DMS153 treated with DMSO at 0.1 percent for 48 hours (cell line): ENCODE data around the gene TRIM44.
"Not testable (repeated sequence)": the region's sequence is repeated elsewhere in the genome, so short reads cannot be mapped to it uniquely, and the experiment has no call there.

Source experiments
- DNase-seq: peaks from one replicate; lab custom pipeline; 2025; ENCODE audit not compliant: unreplicated experiment; lab: John Stamatoyannopoulos, UW

The TRIM44 gene

DNA sequence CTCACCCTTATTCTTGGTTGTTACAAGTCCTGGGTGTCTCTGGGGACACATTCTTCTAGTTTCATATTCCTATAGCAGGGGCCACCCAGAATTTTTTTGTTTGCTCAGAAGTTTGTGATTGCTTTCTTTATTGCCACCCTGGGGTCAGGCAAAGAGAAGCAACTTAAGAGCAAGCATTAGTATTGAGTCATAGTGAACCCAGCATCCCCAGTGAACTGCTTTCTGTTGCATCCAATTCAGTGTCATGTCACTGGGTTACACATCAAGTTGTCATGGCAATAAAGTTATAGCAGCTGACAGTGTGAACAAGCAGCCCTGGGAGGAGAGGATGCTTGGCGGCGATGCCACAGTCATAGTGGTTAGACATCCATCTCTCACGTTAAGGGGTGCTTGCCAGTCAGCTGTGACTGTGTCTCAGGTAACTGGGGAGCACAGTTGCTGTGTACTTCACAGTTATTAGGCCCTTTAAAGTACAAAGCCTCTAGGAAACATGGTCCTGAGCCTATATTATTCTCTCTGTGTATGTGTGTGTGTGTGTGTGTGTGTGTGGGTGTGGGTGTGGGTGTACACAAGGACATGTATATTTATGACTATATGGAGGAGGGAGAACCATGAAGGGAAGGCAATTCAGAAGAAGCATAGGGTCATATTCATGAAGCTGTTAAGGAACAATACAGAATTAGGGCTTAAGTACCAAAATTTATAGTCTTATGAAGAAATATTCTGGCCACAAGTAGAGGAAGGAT, 52.5 kb downstream of the TRIM44 start:
- no peak for DNase-seq

DNA sequence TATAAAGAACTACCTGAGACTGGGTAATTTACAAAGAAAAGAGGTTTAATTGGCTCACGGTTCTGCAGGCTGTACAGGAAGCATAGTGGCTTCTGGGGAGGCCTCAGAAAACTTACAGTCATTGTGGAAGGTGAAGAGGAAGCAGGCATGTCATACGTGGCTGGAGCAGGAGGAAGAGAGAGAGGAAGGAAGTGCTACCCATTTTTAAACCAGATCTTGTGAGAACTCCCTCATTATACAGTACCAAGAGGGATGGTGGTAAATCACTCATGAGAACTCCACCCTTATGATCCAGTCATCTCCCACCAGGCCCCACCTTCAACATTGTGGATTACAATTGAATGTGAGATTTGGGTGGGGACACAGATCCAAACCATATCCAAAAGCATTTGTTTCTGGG, 53.1 kb downstream of the TRIM44 start:
- not testable (repeated sequence) for DNase-seq

DNA sequence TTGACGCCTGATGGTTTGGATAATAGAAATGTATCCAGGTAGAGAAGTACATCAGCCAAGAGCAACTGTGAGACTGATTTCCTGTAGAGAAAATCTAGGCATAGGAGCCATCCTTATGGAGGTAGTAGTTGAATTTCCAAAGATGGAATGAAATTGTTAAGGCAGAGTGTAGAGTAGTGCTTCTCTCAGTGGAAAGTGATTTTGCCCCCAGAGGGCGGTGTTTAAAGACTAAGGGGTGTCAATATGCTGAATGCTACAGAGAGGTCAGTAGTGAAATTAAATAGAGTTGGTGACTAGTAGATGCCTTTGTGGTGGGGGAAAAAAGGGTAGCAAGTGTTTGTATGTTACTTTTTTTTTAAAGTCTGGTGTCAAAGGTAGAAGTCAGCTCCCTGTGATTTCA, 54.5 kb downstream of the TRIM44 start:
- DNase-seq: no peak

DNA sequence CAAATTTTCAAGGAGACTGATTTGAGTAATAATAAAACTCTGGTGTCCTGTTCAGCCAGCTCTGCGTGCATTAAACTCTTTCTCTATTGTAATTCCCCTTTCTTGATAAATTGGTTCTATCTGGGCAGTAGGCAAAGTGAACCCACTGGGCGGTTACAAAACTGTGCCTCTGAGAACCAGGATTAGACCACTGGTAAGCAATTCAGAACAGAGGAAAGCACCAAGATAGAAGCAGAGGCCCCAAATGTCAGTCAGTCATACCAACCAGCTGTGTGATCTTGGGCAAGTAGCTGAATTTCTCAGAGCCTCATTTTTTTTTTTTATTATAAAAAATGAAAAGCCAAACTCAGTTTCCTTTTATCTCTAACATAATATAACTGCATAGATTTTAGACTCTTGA, 54.9 kb downstream of the TRIM44 start:
- DNase-seq: no peak

DNA sequence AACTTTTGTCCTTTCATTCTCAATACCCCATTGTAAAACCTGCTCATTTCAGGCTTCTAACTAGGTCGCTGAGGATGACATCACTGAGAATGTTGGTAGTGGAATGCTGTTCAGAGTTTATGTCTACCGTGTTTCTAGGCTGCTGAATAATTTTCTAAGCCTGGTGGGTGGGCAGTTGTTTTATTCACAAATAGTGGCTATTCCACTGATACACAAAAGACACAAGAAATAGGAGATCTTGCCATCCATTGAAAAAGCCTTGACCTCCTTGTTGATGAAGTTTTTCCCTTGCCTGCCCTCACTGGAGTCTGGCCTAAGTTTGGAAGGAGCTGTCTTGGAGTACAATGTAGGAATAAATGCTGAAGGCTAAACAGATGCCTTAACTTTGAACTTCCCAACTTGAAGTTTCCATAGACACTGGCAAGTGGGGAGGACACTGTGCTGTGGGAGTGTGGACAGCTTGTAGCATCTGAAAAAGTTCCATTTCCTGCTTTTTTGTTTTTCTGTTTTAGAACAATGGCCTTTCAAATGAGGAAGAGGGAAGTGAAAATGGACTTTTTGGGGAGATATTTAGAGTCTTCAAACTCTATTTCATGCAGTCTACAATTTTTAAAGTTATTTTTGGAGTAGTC, 59.2 kb downstream of the TRIM44 start:
- DNase-seq: no peak

DNA sequence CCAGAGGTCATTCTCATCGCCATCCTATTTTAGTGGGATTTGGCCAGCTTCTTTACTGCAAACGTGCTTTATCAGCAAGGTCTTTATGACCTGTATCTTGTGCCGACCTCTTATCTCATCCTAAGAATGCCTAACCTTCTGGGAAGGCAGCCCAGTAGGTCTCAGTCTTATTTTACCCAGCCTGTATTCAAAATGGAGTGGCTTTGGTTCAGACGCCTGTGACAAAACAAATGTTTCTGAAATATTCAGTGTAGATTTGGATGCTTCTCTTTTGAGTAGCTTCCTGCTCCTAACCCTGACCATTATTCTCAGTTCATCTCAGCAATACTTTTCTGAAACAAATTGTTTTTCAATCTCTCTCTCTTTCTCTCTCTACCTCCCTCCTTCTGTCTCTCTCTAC, 60.1 kb downstream of the TRIM44 start:
- no peak for DNase-seq

DNA sequence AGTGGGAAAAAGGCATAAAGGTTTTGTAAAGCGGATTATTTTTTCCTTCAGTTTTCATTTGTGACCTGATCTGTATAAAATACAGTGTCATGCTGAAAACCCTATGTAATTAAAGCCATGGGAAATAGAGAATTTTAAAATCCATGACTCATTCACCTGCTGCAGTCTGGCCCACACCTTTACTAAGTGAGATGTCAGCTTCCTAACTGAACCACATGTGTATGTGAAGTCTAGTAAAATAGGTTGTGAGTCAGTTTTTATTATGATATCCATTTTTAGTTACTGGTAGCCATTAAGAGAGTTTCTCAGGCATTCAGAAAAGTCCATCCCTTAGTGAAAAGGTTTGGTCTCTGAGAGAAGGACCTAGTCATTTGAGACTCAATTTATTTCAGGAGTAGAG, 60.9 kb downstream of the TRIM44 start:
- DNase-seq: no peak

DNA sequence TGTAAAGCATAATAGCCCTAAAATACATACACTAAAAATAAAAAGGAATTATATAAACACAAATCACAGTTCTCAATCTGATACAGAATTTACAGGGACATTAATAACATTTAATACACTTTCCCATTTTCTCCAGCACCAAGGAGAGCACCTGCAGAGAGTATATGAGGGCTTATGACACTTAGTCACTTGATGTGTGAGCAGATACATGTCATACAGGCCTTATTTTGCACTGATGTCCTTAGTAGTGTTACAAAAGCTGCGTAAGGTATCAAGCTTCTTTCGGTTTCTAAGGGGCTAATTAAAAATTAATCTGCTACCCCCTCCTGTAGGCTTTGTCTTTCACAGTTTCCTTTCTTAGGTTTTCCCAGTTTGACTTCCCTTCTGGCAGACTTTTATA, 61.3 kb downstream of the TRIM44 start:
- DNase-seq: no peak

DNA sequence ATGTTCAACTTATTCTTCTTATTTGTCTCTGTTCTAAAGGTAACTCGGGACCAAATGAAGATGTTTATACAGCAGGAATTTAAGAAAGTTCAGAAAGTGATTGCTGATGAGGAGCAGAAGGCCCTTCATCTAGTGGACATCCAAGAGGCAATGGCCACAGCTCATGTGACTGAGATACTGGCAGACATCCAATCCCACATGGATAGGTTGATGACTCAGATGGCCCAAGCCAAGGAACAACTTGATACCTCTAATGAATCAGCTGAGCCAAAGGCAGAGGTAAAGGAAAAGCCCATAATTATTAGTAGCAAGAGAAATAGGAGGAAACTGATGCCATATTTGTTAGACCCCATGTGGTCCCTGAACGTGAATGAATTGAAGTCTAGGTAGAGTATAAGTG, 63.3 kb downstream of the TRIM44 start:
- no peak for DNase-seq

DNA sequence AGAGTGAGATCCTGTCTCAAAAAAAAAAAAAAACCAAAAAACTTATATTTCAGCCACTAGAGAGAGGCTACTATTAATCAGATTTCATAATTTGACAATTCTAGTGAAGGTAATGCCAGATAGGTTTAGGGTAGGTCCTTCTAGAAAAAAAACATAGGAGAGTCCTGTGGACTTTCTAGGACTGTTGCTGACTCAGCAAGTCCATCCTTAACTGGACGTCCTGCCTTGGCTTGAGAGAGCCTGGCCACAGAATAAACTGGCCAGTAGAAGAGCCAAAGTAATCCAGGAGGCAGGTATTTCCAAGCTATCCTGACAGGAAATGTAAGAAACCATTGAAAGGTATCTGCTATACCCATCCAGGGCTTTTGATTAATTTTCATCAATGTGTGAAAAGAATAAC, 64.6 kb downstream of the TRIM44 start:
- DNase-seq: no peak

DNA sequence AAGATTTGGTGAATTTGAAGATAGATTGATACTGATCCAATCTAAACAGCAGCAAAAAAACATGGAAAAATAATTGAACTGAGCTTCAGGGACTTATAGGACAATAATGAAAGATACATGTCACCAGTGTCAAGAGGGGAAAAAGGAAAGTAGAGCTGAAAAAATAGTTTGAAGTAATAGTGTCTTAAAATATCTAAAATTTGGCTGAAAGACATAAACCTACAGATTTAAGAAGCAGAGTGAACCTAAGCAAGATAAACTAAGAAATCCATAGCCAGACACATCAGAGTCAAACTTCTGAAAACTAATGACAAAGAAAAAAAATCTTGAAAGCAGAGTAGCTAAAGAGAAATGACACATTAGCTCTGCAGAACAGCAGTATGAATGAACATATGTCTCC, 67.7 kb downstream of the TRIM44 start:
- no peak for DNase-seq

DNA sequence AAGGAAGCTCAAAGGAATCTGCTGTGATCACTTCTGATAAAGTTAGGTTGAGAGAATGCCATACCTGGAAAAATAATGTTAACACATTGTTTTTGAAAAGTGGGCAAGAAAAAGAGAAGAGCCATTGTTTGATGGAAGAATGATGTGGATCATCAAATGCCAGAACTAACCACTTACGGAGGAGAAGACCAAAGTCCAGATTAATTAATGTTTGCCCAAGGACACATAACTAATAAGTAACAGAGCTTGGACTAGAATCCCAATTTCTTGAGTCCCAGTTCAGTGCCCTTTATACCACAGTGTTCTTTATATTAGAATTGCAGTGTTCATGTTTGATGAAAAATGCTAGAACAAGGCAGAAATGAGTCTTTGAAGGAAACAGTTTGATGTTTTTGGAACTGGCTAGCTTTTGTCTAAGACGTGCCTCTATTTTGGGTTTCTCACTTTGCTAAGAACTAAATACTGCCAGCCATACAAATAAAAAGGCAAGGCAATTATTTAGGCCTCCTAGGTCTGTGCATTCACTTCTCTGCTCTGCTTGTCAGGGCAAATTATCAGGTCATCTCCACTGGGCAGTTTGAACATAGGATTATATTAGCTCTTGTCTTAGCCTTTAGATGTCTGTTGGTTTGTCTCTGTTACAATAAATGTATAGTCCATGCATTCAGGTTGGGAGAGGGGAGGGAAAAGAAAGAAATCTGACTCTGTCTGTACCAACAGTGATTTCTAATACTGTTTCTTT, 72.3 kb downstream of the TRIM44 start:
- no peak for DNase-seq

DNA sequence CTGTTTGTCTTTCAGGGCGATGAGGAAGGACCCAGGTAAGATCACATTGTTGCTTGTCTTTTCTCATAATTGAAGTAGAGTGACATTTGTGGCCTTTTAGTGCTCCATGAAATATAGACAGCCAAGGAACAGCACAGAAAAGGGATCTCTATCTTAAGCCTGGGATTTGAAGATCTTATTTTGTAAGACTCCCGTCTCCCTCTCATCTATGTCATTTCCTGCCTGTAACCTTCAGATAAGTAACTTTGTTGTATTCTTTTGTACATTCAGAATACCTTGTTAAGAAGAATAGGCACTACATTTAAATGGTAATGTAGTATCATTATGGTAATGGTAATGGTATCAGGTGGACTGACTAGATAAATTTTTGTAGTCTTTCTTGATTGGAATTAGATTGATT, 72.8 kb downstream of the TRIM44 start:
- no peak for DNase-seq

DNA sequence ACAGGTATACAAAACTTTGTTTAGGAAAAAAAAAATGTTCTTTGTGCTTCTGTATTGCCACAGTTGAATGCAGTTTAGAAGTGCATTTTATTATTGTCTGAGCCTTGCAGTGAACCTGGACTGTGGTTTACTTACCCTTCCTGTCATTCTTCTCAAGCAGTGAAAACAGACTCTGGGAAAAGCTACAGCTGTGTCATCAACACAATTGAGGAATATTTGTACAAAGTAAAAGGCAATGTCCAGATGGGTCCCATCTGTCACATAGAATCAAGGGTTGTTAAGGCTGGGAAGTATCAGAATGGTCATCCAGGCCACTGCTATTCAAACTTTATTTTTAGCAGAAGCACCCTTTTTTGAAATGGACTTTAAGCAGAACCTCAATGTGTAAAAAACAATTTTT, 73.3 kb downstream of the TRIM44 start:
- DNase-seq: no peak

DNA sequence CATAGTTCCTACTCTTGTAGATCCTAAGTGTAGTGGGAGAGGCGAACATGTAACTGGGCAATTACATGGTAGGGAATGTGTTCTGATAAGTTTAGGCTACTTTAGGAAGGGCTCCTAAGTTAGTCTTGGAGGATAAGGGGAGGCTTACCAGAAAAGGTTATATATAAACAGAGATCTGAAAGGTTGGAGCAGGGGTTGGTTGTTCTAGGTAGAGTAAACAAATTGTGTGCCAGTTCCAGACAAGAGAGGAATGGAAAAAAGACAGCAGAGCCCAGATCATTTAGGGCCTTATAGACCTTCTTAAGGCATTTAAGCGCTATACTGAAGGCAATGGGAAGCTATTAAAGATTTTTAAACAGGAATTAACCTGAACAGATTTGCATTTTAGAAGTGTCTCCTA, 74.4 kb downstream of the TRIM44 start:
- no peak for DNase-seq

DNA sequence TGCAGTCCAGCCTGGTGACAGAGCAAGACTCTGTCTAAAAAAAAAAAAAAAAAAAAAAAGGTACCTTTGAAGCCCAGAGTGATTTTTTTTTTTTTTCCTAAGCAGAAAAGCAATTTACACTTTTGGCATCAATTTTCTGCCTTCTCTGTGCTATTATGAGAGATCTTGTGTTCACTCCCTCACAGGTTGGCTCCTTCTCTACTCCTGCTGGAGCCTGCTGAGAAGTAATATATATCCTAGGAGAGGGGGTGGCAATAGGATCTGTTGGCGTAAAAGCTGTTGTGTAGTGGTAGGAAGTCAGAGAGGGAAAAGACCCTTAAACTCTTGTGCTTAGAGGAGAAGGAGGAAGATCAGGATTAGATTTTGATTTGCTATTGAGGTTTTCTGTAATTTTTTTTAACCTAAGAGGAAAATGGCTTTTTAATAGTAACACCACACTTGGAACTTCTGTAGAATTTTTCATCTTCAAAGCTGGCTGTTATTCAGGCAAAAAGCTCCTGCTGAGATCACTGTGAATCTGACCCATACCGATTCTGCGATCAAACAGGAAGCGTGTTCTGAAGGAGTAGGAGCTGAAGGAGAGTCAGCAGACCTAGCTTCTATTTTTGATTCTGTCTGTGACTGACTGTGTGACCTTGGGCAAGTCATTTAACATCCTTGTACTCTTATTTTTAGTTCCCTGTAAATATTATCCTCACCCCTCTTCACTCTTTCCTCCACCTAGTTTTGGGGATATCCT, 77.7 kb downstream of the TRIM44 start:
- DNase-seq: no peak

DNA sequence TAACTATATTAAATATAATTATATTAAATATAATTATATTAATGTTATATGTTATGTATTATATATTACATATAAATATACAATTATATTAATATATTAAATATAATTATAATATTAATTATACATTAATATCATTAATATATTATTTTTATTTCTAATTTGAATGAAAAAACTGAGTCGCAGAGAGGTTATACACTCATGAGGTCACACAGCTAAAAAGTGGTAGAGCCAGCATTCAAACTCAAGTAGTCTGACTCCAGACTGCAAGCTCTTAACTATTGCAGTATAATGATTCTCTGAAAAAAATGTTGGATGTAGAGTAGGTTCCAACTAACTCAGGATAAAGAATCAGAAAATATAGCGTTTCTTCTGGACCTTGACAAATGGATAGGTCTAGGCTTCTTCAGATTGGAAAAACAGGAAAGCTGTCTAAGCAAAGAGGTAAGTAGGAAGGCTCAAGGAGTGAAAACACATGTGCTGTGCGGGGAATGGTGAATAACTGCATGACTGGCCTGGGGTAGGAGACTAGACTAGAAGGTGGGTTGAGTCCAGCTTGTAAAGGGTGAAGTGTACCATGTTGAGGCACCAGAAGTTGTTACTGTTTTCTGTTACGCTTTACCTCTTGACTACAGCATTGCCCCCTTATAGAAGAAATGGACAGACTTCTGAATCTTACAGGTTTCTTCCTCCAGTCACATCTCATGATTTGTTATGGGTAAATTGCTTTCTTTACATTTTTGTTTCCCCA, 80.3 kb downstream of the TRIM44 start:
- no peak for DNase-seq

DNA sequence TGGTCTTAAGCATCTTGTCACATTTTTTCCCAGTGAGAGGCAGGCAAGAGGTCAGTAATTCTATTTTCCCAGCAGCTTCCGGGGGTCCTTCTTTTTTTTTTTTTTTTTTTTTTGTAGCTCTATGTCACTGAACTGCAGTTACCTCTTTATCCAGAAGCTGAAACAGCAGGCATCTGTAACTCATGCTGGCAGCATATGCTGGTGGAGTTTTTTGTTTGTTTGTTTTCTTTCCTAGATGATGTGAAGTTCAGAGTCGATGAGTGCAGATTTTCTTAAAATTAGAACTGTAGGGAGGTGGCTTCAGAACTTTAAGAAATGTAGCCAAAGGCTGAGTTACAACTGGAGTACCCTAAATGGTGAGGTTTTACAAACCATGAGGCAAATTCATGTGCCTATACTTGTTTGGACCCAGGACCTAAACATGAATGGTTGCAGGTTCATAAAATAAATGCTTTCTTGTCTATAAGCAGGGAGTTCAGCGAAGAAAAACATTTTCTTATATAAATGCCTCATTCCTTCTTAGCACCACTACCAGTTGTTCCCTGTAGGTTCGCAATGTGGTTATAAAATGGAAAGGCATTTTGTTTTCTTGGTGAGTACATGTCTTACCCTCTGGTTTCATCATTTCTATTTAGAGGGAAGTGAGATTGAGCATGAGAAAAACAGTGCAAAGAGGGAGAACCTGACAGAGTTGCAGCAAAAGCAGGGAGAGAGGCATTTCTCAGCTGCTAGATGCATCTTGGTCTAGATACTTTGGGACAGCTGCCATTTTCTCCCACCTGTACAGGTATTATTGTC, 84.0 kb downstream of the TRIM44 start:
- DNase-seq: no peak

DNA sequence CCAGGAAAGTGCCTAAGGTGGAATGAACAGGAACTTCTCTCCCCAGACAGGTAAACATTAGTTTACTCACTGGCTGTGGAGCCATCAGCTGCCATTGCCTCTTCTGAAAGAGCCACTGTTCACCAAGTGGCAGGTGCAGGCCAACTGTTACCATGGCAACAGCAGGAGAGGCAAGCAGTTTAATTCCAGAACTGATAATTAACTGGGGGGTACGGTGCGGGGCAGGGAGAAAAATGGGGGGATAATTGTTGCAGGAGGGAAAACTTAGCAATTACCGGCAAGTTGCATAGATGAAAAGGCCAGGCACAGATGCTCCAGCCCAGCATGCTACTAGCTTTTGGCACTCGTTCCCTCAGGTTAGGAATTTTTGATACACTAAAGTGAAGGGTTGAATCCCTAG, 85.1 kb downstream of the TRIM44 start:
- no peak for DNase-seq

DNA sequence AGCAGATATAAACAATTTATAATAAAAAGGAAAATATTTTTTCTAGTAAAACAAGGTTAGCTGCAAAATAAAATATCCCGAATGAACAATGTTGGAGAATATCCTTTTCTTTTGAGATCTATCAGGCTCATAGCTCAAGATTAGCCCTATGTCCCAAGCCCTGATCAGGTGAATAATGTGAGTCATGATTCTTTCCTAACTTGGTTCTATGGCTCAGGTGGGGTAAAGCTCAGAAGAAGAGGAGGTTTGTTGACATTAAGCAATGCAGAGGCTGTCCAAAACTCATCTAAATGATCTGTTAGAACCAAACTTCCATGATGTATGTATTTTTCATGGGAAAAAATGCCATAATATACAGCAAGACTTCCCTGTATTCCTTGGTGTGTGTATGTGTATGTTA, 86.1 kb downstream of the TRIM44 start:
- no peak for DNase-seq
